ENCODE data around the gene ADGRG1.
"Not testable (repeated sequence)": the region's sequence is repeated elsewhere in the genome, so short reads cannot be mapped to it uniquely, and the experiment has no call there.

Gene ADGRG1

DNA sequence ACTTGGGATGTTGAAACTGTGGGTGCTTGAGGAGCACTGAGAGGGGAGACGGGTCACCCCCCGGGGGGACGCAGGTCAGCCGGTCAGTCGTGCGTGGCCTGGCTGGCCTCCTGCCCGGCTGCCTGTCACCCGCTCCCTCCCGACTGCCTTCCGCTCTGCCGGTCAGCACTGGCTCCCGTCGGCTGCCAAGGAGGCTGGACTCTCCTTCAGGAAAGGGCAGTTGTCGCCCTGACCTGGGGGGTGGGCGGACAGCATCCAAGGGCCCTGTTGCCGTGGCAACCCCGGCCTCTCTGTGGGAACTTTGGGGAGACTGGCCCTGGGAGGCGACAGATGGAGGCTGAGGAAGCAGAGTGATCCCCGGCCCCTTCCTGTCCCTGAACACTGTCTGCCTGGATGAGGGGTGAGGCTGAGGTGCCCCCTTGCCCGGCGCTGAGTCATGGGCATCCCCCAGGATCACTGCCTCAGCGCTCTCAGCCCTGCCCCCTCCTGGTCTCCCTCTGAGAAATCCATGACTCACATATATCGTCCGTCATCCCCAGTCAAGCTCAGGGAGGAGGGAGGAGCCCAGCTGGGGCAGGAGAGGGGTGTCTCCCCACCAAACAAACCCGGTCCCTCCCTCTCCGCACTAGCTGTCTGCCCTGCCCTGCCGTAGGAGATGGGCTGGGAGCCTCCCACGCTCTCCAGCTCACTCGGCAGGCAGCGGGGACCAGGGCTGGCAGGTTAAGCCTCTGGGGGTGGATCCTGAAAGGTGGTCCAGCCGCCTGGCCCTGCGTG lies at the start of gene ADGRG1:
ADGRG1 (plus strand) TSS at position 623 of the 774 bp plus-strand sequence. CDS start 21,658 bp downstream, outside the sequence.
- DNase-seq, result peak; percentile 94

- DNase-seq, result no peak
These were observed 49.1 kb upstream of the ADGRG1 start for GRCh38 chr16:57579361-57579665.

GRCh38 chr16:57585051-57585687 lies 43.3 kb upstream of the ADGRG1 start:
- no peak for DNase-seq

- DNase-seq, result no peak
These were observed 39.6 kb upstream of the ADGRG1 start for GRCh38 chr16:57588831-57589230.

DNA sequence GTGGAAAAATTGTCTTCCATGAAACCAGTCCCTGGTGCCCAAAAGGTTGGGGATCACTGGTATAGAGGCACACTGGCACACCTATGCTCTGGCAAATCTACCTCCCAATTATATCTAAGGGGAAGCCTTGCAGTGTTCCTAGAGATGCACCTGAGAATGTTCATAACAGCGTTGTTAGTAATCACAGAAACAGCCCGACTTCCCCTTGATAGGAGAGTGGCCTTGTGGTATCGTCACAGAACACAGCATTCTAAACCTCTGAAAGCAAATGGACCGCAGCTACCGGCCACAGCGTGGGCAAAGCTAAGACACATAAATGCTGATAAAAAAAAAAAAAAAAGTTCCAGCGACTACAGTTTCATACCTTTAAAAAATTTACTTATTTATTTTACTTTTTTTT lies 39.1 kb upstream of the ADGRG1 start:
- DNase-seq, result no peak

GRCh38 chr16:57590654-57591085 lies 37.8 kb upstream of the ADGRG1 start:
- peak; percentile 12 for DNase-seq

DNA sequence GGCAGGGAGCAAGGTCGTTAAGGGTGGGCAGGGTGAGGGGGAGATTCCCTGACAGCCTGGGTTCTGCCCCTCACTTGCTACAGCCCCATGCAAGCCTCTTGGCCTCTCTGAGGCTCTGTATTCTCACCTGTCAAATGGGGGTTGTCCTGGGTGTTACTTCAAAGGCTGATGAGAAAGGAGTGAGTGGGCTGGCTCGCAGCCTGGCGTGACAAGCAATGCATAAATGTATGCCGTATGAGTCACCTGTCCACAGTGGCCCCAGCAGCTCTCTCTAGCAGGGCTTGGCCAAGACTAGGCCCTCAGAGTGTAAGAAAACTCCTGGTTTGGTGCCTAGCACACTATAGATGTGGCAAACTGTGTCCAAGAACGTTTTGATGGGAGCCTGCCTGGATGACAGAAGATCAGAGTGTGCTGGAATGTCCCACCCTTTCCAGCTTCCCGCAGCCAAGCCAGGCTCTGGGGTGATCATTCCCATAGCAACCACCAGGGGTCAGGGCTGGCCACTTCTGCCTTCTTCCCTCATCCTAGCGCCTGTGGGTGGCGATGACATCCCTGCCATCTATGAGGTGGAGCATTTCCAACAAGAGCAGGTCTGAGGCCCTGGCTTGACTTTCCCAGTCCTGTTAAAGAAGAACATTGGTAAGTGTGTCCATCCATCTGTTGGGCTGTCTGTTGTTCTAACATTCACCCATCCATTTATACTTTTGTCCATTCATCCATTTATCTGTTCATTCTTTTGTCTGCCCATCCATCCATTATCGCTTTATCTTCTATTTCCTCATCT lies 37.2 kb upstream of the ADGRG1 start:
- DNase-seq, result peak; percentile 39

- no peak for DNase-seq
These were observed 36.5 kb upstream of the ADGRG1 start for GRCh38 chr16:57591870-57592485.

- DNase-seq, result no peak
These were observed 35.8 kb upstream of the ADGRG1 start for GRCh38 chr16:57592591-57593003.

DNA sequence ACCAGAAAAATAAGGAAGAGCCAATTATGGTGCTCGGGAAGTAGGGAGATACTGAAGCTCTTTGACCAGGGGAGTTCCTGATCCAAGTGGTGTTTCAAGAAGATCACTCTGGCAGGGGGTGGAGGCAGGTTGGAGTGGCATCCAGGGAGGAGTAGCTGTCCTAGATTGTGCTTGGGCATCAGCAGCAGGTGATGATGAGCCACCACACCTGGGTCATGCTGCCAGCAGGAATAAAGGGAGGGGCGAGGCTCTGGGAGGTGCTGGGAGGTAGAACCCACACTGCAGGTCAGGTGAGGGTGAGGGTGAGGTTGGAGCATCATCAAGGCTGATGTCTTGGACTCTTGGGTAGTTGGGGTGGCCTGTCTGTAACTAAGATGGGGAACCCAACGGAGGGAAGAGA lies 35.4 kb upstream of the ADGRG1 start:
- no peak for DNase-seq

- DNase-seq, result no peak
These were observed 34.4 kb upstream of the ADGRG1 start for GRCh38 chr16:57593990-57594389.

DNA sequence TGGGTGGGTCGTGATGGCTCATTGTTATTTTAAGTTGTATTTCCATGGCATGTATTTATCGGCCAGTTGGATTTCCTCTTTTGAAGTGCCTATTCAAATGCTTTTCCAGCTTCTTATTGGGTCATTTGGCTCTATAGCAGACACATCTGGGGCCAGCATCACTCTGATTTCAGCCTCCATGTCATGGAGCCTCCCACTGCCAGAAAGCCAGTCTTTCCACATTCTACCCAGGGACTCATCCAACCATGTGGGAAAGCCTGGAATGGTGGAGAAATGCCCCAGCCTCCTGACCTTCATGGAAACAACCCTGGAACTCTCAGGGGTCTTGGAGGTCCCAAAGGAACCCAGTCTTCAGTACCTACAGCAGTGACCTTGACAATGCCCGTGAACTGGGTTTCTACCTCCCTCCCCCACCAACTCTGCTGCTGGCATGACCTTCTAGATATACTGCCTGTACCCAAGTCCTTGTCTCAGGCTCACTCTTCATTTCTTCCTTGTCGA lies 33.8 kb upstream of the ADGRG1 start:
- DNase-seq, result no peak

GRCh38 chr16:57596234-57596633 lies 32.2 kb upstream of the ADGRG1 start:
- DNase-seq, result not testable (repeated sequence)

DNA sequence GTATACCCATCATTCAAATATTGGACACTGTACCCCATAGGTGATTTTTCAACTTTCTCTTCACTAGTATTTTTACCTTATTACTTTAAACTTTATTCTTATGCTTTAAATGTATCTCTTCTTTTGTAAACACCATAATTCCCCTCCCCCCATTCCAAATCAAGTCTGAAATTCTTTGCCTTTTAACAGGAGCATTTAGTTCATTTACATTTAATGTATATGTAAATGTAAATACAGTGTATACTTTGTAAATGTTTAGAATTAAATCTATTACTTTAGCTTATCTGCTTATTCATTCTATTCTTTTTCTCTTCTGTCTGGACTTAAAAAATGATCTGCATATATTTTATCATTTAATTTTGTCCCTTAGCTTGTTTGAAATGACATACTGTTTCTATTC lies 30.0 kb upstream of the ADGRG1 start:
- no peak for DNase-seq

- DNase-seq, result no peak
These were observed 28.2 kb upstream of the ADGRG1 start for GRCh38 chr16:57600048-57600835.

DNA sequence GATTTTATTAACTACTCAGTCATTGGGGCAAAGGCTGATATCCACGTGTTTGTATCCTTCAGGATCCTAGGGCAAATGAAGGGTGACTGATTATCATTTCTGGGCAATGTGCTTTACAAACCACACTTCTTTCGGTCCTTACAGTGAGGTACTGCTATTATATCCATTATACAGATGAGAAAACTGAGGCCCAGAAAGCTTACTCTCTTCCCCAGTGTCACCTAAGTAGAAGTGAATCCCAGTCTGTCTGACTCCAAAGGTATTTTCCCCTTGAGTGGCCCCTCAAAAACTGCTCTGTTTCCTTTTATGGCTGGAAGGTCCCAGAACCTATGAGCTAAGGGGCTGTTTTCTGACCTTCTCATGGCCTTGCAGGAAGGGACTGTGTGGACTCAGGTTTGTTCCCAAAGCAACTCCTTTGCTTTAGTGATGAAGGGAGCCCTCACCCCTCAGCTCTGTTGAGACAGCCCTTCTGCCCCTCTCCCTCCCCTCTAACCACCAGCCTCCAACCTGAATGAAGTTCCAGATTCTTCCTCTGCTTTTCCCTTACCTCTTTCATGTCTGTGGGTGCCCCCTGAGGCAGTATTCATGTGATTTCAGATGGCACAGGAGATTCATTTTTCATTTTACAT lies 27.4 kb upstream of the ADGRG1 start:
- no peak for DNase-seq

GRCh38 chr16:57601801-57602478 lies 26.5 kb upstream of the ADGRG1 start:
- no peak for DNase-seq

- no peak for DNase-seq
These were observed 25.1 kb upstream of the ADGRG1 start for GRCh38 chr16:57603115-57604024.

- DNase-seq, result no peak
These were observed 24.3 kb upstream of the ADGRG1 start for GRCh38 chr16:57604177-57604576.

Data from amniotic stem cell (primary cell).